Stimulated activated CD8-positive, alpha-beta memory T cell treated with anti-CD3 and anti-CD28 coated beads, Interleukin-12 subunit alpha, Interleukin-12 subunit beta, amount 100 ng/mL, for 24 hours (primary cell): ENCODE data around the gene AKAP12.

ENCODE experiments used
- DNase-seq: peaks from one replicate; pipeline ENCODE4 v3.0.0-alpha.2; 2020; ENCODE audit errors: extremely low read depth

Gene AKAP12

DNA sequence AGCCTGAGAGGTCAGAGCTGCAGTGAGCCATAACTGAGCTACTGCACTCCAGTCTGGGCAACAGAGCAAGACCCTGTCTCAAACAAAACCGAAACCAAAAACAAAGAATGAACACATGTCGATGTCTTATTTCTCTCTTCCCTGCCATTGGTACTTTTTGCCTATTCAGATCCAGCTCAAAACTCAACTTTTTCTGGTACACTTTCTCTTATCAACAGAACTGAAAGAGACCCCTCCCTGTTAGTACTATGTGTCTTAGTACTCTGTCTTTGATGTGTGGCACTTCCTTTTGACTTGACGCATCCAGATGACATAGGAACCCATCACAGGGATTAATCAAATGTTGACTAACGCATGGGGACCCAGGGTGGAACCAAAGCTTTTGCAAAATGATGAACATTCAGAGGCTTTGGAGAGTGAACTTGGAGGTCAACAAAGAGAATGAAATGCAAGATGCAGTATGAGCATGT is 44.8 kb downstream of the AKAP12 start:
- DNase-seq, result no peak

DNA sequence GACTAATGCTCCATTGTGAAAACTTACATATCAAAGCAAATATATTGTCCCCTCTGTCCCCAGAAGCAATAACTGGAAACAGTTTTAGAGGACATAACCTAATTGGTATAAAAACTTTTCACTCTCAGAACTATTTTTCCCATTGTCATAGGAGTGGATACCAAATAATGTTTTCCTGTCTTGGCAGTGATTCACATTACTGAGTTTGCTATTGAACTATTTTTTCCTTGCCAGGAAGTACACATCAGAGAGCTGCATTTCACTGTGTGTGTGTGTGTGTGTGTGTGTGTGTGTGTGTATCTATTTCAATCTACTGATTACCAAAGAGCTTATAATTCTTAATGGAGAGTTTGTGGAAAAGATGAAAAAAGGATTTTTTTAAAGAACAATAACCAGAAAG is 45.4 kb downstream of the AKAP12 start:
- DNase-seq, result no peak

DNA sequence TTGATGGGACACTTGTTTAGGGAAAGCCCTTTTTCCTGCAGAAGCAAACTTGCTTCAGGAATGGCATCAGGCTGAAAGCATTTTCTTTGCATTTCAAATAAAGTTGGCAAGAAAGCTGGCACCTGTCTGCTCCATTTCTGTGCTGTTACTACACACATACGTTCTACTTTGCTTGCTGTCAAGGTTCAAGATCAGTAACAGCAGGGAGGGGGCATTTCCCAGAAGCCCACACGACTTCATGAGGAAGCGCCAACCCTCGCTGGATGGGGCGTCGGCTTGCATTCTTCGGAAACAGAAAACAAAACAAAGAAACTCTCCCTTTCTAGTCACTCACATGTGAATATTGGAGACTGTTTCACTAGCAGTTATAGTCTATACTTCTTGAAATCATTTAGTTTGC is 46.4 kb downstream of the AKAP12 start:
- DNase-seq, result no peak

DNA sequence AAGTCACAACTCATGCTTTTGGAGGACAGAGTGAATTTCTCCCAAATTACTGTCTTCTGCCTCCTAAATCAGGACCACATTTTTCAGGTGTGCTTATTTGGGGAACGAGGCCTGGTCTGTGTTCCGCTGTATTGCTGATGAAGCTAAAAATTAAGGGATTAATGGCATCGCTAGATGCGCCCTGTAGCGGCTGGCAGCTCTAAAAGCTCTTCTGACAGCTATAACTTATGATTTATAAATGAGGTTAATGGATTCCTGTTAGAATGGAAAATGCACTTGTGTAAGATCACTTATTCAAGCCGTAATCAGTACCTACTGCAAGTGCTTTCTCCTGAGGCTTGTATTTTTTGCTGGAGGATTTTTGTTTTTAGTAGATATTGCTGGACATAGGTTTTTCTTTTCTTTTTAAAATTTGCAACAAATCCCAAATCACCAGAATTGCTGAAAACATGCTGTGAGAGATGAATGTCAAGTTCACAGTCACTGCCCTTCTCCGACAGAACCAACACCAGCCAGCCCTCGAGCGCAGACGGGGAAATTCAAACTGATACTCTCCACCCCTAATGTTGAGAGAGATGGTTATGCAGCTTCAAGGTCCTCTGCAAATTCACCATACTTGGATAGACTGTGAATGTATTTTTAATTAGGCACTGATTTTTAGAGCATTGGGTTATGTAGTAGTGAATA is 49.1 kb downstream of the AKAP12 start:
- no peak for DNase-seq

DNA sequence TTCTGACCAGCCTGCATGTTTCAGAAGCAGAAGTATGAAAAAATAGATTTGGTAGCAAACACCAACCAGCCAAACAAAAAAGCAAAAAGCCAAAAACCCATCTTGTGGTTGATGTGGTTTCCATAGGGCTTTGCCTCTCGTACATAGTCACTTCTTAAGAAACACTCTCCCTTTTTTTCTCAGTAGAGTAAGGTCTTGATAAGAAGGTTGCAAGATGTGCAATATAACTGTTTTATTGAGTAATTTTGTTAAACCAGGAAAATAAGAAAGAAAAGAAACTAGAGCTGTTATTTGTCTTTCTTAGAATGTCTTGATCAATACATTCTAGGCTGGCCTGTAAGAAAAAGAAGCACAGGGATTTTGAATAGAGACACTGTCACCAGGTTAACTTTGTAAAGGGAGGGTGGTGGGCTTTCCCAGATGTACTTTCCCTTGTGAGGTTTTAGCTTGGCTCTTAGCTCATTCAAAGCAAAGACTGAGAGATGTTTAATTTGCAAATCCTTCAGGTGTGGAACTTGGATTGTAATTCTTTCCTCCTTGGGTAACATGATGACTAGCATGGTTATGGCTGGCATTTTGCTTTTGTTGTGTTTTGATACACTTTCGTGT is 49.7 kb downstream of the AKAP12 start:
- DNase-seq, result no peak

DNA sequence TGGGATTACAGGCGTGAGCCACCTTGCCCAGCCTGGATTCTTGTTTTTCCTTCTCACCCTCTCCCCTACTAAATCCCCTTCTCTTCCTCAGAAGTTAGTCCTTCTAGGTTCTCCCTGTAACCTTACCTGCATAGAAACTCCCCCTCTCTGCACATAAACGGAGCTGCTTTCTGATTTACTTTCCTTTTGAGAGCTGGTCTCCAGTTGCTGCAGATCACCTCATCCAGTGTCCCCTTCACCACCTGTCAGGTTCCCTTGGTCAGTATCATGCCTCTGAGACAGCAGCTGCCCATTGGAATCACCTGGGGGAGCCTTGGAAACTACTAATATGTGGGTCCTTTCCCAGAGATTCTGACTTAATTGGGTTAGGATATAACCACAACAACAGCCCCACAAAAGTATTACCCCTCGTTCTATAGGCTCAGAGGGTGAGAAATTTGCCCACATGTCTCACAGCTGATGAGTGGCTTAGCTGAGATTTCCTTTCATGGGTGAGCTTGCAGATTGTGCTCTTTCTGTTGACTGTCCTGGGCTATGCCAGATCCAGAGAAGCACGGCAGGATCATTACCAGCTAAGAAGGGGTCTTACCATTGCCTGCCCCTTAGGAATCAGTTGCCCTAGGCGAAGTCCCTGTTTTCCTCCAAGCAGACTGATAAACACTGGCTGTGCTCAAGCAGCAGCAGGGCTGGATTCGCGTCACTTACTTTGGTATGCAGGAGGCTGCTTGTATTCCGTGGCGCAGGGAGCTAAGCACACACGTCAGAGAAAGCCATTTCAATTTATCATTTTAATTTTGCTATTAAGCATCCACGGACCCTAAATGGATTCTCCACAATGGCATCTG is 51.3 kb downstream of the AKAP12 start:
- no peak for DNase-seq

DNA sequence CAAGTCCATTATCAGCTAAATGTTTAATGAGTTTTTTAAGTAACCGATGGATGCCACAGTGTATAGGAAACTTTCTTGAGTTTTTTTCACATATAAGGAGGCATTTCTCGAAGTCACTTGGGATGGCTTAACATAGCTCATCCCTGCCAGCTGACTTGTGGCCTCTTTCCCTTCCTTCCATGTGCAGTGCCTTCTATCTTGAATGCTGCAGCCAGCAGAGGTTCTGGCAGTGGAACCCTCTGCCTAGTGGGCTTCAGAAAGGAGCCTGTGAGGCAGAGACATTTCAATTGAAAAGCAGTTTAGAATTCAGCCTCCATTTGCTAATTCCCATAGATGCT is 51.9 kb downstream of the AKAP12 start:
- no peak for DNase-seq

DNA sequence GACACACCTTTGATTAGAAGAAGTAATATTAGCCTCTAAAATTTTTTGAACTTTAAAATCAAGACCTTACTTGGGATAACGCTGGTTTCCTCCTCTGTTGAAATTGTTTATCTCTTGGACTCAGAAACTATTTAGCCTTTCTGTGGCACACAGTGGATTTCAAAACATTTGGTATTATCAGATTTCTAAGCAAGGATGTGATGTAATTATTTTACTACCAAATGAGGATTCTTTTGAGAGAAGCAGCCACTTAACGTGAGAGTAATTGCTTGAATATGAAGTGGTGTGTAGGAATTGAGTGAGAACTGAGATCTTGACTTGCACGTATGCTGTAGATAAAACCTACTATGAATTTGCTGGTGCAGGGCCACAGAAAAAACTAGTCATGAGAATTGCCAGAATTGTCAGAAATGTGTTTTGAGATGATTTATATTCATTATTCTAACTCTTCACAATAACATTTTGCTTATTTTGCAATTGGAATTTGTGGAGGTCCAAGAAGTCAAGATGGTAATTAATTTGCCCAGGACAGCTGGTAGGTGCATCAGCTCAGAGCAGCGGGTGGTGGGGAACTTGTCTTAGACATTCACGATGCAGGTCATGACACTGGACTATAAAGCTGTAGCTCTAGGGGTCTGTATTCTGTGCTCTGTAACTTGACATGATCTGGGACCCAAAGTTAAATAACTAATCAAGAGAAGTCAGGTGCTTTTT is 53.4 kb downstream of the AKAP12 start:
- DNase-seq, result no peak

DNA sequence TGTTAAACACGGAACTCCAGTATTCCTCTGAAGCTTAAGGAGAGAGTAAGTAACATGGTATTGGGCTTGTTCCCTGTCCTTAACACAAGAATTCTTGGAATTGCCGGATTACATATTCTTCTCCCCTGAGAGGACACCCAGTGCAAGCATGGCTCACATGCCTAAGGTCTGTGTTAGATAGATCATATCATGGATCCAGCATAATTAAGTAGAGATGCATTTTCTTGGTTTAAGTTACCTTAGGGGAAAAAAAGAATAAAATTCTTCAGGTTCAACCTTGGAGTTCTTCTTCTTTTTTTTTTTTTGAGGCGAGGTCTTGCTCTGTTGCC is 53.9 kb downstream of the AKAP12 start:
- DNase-seq, result no peak

DNA sequence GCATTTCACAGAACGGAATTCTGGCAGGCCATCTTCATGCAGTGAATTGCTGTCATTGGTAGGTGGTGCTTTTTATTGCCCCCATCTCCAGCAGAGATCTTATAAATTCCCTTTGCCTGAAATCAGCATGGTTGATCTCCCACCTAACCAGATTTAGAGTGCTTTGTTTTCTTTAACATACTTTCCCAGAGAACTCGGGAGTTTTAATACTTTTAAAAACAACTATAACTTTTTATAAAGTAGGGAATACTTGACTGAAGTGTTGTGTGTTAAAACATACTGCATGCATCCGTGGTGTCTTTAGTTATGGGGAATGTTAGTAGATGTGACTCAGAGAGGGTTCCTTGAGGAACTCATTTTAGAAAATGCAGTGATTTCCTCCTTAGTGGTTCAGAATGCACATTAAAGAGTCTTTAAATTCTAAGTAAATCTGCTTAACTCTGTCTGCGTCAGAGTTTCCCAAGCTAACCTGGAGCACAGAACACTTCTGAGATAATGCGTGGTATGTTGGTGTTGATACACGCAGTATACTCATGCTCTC is 54.9 kb downstream of the AKAP12 start:
- DNase-seq, result no peak

DNA sequence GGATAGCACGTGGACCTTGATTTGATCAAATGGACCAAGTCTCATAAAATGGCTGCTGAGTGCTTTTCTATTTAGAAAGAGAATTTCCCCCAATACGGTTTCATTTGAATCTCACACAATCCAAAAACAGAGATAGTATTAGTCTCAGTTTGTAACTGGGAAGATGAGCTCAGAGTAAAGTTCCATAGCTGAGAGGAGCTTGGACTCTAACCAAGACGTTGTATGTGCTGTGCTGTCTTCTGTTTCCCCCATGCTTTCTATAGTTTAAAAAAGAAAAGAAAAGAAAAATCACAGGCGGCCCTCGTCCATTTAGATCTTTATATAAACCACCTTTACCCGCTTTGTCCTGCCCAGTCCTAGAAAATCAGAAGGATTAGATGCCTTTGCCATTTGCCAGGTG is 58.1 kb downstream of the AKAP12 start:
- DNase-seq, result no peak

DNA sequence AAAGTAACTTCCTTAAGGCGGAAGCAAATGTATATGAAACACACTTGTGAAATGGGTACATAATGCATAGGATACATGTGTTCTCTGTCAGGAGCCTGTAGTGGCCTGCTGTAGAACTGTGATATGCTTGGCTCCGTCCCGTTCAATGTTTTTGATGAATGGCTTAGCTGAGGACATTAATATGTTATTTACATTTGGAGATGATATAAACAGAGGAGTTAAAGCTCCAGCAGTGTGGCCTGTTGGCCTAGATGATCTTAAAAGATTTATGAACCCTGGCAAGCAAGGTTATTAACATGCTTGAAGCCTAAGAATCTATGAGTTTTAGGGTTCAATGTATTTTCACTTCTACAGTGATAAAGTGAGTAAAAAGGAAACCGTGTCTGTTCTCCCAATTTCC is 59.2 kb downstream of the AKAP12 start:
- no peak for DNase-seq

DNA sequence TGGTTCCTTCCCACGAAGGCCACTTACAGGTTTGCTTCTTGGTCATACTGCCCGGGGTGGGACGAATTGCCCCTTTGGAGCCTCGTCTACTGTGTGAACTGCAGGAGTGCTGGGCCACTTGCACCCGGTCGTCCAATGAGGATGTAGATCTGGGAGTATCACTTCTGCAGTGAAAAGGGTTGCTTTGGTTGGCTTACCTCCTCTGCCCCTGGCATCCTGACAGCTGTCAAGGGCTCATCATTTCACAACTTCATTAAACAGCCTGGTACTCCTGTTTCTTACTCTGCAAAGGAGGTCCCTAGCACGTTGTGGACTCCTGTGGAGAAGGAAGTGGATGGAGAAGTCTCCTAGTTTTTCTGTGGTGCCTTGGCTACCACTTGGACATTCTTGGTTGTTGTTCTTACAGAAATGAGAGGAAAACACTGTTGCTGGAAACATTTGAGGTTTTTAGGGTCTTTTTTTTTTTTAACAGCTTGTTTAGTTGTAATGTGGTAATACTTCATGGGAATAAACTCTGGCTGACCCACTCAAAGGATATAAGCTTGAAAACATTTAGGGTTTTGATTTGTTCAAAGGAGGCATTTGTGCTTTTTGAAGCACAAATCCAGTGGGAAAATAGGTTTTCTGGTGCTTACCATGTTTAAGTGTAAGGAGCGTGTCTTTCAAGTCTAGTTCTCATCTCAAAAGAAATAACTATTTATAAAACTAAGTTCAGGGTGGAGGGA is 60.7 kb downstream of the AKAP12 start:
- no peak for DNase-seq

DNA sequence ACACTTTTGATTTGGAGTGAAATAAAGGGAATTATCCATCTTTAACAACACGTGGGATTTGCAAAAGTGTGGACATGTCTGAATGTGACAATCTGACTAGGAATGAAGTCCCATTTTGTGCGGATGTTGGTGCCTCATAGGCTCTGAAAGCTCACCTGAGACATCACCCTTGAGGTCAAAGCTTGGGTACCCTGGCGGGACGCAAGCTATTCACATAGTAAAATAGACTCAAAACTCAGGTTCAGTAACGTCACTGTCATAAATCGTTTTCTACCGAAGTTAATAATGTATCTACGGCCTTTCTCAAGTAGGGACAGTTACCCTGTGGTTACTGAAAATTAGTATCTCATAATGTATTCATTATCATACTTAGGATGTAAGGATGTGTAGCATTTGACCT is 61.8 kb downstream of the AKAP12 start:
- no peak for DNase-seq

DNA sequence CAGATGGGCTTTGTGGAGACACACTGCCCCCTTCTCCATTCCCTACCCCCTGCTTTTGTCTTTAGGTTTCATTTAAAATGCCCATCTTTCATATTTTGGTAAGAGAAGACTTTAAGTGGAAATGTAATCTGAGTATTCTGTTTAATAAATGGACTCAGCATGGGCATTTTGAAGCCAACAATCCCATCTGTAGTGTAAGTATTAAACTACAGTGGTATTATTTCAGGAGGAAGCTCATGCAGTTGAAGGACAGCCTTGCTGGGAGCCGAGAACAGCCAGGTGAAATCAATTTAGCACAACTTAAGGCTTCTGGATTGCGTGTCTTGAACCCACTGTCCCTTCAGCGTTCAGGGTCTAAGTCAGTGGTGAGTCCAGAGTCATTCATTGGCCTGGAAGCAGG is 63.5 kb downstream of the AKAP12 start:
- no peak for DNase-seq

DNA sequence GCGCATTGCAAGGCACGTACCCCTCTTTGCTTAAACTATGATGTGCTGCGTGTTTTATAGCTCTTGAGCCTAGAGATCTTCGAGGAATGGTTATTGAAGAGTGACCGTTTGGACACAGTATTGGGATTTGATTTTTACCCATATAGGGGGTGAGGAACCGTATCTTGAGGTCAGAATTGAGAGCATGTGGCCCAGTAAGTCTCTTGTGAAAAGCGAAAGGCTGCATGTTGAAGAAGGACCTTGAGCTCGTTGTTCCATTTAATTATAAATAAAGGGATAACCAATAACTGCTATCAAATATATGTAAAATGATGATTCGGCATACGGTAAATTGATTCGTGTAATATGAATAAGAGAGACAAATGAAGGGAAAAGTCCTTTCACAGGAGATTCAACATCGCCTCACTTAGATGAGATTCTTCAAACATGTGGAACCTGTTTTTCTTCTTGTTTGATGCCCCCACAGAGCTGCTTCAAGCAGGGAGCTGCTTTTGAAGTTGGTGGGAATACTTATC is 66.6 kb downstream of the AKAP12 start:
- no peak for DNase-seq

DNA sequence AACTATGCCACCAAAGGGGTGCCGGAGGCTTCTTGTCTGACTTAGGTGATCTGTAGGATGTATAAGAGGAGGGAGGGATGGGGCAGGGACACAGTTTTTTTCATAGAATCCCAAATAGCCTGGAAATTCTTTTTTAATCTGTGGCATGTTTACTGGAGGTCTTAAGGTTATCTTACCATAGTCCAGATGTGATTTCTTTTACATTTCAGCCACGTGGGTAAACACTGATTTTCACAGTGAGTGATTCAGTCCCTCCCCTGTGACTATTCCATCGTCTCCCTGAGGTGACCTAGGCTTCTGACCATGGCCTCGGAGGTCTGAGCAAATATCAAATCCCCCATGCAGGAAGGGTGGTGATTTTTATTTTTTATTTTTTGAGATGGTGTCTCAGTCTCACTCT is 67.7 kb downstream of the AKAP12 start:
- no peak for DNase-seq

DNA sequence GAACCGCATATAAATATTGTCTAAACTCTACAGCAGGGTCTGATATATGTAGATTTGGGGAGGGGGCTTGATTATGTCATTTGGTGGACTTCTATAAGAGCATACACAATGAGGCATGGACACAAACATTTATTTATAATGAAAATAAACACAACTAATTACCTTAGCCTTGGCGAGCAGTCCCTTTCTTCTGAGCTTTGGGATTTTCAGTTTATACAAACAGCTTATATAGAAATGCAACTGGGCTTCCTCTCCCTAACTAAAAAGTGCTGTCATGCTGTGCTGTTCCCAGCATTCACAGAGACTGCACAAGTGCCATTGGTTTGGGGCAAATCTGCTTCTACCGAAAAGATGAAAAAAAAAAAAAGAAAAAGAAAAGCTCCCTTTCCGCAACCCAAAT is 69.9 kb downstream of the AKAP12 start:
- no peak for DNase-seq

DNA sequence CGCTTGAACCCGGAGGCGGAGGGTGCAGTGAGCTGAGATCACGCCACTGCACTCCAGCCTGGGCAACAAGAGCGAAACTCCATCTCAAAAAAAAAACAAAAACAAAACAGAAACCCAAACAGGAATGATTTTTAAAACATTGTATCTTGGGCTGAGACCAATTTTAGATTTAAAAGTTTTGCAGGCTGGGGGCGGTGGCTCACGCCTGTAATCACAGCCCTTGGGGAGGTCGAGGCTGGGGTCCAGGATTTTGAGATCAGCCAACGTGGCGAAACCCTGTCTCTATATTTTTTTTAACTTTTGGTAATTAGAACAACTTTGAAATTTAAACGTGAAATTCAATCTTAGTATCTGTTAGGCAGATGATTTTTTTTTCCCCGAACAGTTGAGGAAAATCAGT is 70.5 kb downstream of the AKAP12 start:
- no peak for DNase-seq

DNA sequence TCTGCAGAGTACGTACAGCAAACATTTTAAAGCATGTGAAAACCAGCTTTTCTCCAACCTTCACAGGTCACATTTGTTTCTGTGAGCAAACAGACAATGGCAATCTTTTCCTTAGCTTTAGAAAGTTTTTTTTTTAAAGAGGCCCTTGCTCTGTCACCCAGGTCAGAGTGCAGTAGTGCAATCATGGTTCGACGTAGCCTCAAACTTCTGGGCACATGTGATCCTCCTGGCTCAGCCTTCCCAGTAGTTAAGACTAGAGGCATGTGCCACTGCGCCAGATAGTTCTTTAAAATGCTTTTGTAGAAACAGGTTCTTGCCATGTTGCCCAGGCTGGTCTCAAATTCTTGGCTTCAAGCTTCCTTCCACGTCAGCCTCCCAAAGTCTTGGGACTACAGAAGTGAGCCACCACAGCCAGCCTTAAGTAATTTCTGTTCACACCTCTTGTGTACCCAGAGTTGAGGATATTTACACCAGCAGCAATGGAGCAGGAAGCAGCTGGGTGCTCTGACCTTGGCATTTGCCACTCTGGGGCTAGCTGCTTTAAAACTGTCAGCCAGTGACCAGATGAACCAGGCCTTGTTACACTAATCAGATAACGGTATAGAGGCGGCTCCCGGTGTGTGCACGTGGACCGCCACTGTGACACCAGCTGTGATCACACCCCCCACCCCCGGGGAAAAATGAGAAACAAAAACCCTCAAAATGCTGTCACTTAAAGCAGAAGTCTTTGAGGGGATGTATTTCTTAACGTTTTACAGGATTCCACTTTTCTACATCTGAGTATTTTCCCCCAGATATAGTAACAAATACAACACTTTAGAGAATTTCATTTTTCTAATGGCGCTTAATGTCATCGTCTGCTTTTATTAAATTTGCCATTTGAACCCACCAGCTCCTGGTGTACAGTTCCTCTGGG is 71.3 kb downstream of the AKAP12 start:
- no peak for DNase-seq
